ENCODE measurements around the gene RASGEF1C. TPM values are rescaled to one million over a fixed set of nuclear protein-coding genes. Genes with fewer than 3 reads are reported as not detected.

RASGEF1C gene
- total and polyA plus RNA-seq, 2 of the 13 experiments (the other 11 are each of a cell fraction or from before 2014, with no cell fraction given) = not detected

- TF ChIP-seq SKIL (CRISPR knock-in tag; IDR thresholded peaks at IDR 0.05; ENCODE audit: borderline replicate concordance) (peak; percentile 76; the same call in 1 of the 2 replicates), SAFB2 (CRISPR knock-in tag; IDR thresholded peaks at IDR 0.05; ENCODE audit: borderline replicate concordance, low read depth) (peak; percentile 93), MLX (CRISPR knock-in tag; IDR thresholded peaks at IDR 0.05) (peak; percentile 66), ZNF660 (CRISPR knock-in tag; IDR thresholded peaks at IDR 0.05; ENCODE audit: borderline replicate concordance, low read depth) (no peak), LBX2 (CRISPR knock-in tag; IDR thresholded peaks at IDR 0.05; ENCODE audit: borderline replicate concordance) (peak; percentile 99), NR2F1 (CRISPR knock-in tag; IDR thresholded peaks at IDR 0.05) (no peak), ZNF563 (CRISPR knock-in tag; IDR thresholded peaks at IDR 0.05) (peak; percentile 98), ZNF761 (CRISPR knock-in tag; conservative IDR thresholded peaks at IDR 0.05) (peak; percentile 93; the same call in 1 of the 2 replicates), ZNF501 (CRISPR knock-in tag; IDR thresholded peaks at IDR 0.05) (no peak; the same call in 1 of the 2 replicates), ZNF598 (CRISPR knock-in tag; IDR thresholded peaks at IDR 0.05; ENCODE audit: borderline replicate concordance) (peak; percentile 88; the same call in 1 of the 2 replicates), ZNF280D (CRISPR knock-in tag; IDR thresholded peaks at IDR 0.05) (no peak), ZNF776 (CRISPR knock-in tag; IDR thresholded peaks at IDR 0.05) (peak; percentile 70; the same call in 1 of the 2 replicates), MED8 (CRISPR knock-in tag; IDR thresholded peaks at IDR 0.05; ENCODE audit: insufficient replicate concordance) (no peak), ZSCAN9 (CRISPR knock-in tag; IDR thresholded peaks at IDR 0.05; ENCODE audit: borderline replicate concordance) (peak; percentile 97; the same call in 1 of the 2 replicates), ZNF878 (CRISPR knock-in tag; IDR thresholded peaks at IDR 0.05) (peak; percentile 98; the same call in 1 of the 2 replicates), ZNF337 (CRISPR knock-in tag; IDR thresholded peaks at IDR 0.05; ENCODE audit: borderline replicate concordance, low read depth) (peak; percentile 96; the same call in 1 of the 2 replicates), ZFP41 (CRISPR knock-in tag; IDR thresholded peaks at IDR 0.05; ENCODE audit: borderline replicate concordance) (peak; percentile 94; the same call in 1 of the 2 replicates), ZNF557 (CRISPR knock-in tag; IDR thresholded peaks at IDR 0.05) (peak; percentile 93), TEF (CRISPR knock-in tag; IDR thresholded peaks at IDR 0.05) (peak; percentile 93)
Observed at GRCh38 chr5:180071531-180072255, 137.3 kb downstream of the RASGEF1C start, which contains the start of gene RNF130 (continued).
